Spleen (tissue), 7 donors: Measurements from ENCODE around the gene COL27A1.
"Not testable (repeated sequence)": the region's sequence is repeated elsewhere in the genome, so short reads cannot be mapped to it uniquely, and the experiment has no call there.

ENCODE experiments used
- POLR2AphosphoS5 ChIP-seq, 3 donors: sonication (generic); formaldehyde crosslinking; IDR thresholded peaks; one replicate each; pipeline ENCODE4 v1.5.1; 2017; ENCODE audit warnings: antibody characterized with exemption in 3 of 3
- TF ChIP-seq, protein P1 (sequence below), 11 experiments: fragments of 200-600 bp in 7 of 11; fragments of 450-650 bp in 4 of 11; sonication (generic) in 4 of 11; IDR thresholded peaks in 8 of 11; conservative IDR thresholded peaks in 3 of 11; 1 replicate in 7 of 11; 2 replicates in 4 of 11; pipeline versions ENCODE4 v1.4.0 to v1.8.0; 2016 to 2021; ENCODE audit warnings: antibody characterized with exemption in 11 of 11, inconsistent platforms in 4 of 11, mild to moderate bottlenecking in 1 of 11
- donor health status: DM: no; HTN: no; CAD: no; lungs with moderate emphysema.
- donor health status: DM: no; HTN: no; CAD: no.
- donor health status: DM: no; HTN: no; CAD: no.

DNA sequence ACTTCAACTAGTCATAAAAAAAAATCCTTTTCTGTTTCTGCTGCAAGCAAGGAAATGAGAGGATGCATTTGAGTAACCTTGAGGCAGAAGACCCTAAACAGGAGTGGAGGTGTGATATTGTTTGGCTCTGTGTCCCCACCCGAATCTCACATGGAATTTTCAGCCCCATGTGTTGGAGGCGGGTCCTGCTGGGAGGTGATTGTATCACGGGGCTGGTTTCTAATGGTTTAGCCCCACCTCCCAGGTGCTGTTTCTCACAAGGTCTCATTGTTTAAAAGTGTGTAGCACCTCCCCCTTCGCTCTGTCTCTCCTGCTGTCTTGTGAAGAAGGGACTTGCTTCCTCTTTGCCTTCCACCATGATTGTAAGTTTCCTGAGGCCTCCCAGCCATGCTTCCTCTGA is 178.4 kb downstream of the COL27A1 start:
- peak in 1 of 3 donors; percentile 34 for TF ChIP-seq POLR2AphosphoS5 (IDR thresholded peaks at IDR 0.05)
- TF ChIP-seq, protein P1, sequence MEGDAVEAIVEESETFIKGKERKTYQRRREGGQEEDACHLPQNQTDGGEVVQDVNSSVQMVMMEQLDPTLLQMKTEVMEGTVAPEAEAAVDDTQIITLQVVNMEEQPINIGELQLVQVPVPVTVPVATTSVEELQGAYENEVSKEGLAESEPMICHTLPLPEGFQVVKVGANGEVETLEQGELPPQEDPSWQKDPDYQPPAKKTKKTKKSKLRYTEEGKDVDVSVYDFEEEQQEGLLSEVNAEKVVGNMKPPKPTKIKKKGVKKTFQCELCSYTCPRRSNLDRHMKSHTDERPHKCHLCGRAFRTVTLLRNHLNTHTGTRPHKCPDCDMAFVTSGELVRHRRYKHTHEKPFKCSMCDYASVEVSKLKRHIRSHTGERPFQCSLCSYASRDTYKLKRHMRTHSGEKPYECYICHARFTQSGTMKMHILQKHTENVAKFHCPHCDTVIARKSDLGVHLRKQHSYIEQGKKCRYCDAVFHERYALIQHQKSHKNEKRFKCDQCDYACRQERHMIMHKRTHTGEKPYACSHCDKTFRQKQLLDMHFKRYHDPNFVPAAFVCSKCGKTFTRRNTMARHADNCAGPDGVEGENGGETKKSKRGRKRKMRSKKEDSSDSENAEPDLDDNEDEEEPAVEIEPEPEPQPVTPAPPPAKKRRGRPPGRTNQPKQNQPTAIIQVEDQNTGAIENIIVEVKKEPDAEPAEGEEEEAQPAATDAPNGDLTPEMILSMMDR (IDR thresholded peaks at IDR 0.05 in 8 of 11, conservative IDR thresholded peaks at IDR 0.05 in 3 of 11) = not testable (repeated sequence)
